Measurements from ENCODE around the gene RPL29. TPM values are rescaled to one million over a fixed set of nuclear protein-coding genes. Genes with fewer than 3 reads are reported as not detected.
A peak's percentile ranks its signal among the peaks of the same experiment; 100 is the strongest.
"Not testable (repeated sequence)": the region's sequence is repeated elsewhere in the genome, so short reads cannot be mapped to it uniquely, and the experiment has no call there.

Gene RPL29
- total RNA-seq, result 1,000 to 10,000 TPM; 1,051 to 1,273 TPM

DNA sequence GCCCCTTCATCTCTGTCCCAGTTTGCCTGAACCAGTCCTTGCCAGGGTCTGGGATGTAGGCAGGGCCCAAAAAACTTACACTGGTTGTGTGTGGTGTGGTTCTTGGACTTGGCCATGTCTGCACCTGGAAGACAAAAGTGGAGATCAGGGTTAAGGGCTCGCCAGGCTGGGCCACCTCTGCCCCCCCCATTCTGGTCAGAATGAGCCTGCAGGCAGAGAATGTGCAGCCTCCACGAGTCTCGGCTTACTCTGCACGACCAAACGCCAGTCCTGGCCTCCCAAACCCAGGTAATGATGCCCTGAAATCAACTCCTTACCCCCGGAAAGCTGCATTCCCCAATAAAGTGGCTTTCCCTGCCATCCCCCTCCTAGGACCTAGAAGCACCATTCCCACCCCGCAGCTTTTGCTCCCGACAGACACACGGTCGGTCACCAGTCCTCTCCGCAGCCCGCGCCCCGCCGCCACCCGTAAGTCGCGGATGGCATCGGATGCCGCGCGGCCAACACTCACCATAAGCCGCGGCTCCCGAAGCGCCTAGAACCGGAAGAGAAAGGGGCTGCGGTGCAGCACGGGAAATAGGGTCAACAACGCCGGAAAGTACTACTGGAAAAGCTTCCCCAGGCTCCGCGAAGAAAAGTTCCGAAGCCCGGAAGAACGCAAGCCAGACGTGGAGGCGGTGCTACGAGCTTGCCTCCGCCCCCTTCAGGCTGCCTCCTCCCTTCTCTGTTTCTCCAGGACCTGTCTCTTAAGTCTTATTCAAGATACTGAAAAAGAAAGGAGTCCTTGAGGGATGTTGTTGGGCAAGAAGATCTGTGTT is at the start of gene RPL29:
Gene RPL29, minus strand, starts transcription at position 550 of the 818 bp plus-strand sequence. Its CDS starts 434 bp downstream, at position 116.
- intact Hi-C loops (cut with DNase I), result no loop called here
- peaks cover 6% of the 10 kb centered on the region for H3K4me1 ChIP-seq

DNA sequence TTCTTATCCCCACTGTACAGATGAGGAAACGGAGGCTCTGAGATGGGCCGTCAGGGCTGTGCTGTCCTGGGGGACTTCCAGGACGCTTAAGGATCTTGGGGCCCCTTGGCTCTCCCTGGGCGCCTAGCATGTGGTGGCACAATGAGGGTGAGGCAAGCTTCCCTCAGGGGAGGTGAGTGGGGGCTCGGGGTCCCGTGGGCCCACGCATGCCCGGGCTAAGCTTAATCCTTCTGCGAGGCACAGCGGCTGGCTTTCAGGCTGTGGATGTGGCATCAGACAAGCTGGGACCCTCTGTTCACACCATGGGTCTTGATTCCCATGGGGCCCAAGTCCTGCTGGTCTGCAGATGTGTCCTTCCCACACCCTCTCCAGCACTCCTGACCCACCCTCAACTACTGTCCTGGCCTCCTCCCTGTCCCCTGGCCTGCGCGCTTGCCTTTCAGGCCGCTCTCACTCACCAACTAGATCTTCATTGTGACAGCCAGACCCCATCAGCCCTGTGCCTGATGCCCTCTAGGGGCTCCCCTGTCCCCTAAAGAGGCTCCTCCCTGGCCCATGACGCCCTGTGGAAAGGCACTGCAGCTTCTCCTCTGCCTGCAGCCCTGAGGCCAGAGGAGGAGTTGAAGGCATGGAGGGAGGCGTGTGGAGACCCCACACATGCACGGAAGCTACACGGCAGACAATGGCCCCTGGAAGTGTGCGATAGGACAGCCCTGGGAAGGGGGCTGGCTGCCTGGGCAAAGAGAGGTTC is 49.3 kb upstream of the RPL29 start:
- Histone ChIP-seq H3K4me3 (no peak overlapping the region), H3K9me3 (no peaks in the 10 kb centered on the region), H3K9ac (ENCODE audit: low read depth in 2 of 2, low read length in 2 of 2) (no peak overlapping the region), H3K27ac (no peak overlapping the region), H3K36me3 (no peaks in the 10 kb centered on the region), H3K4me1 (no peaks in the 10 kb centered on the region), H3K27me3 (no peaks in the 10 kb centered on the region)
- TF ChIP-seq, protein P1, sequence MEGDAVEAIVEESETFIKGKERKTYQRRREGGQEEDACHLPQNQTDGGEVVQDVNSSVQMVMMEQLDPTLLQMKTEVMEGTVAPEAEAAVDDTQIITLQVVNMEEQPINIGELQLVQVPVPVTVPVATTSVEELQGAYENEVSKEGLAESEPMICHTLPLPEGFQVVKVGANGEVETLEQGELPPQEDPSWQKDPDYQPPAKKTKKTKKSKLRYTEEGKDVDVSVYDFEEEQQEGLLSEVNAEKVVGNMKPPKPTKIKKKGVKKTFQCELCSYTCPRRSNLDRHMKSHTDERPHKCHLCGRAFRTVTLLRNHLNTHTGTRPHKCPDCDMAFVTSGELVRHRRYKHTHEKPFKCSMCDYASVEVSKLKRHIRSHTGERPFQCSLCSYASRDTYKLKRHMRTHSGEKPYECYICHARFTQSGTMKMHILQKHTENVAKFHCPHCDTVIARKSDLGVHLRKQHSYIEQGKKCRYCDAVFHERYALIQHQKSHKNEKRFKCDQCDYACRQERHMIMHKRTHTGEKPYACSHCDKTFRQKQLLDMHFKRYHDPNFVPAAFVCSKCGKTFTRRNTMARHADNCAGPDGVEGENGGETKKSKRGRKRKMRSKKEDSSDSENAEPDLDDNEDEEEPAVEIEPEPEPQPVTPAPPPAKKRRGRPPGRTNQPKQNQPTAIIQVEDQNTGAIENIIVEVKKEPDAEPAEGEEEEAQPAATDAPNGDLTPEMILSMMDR (IDR thresholded peaks at IDR 0.05), result no peak
- no peak for DNase-seq
- intact Hi-C loops (cut with DNase I), result no loop called here

More for the DNA sequence above, at the start of gene RPL29:
- peak within 1 kb of the TSS; percentile 99 for H3K9ac ChIP-seq (ENCODE audit: low read depth in 2 of 2, low read length in 2 of 2)
- TF ChIP-seq, protein P1 (IDR thresholded peaks at IDR 0.05), result no peak
- H3K27me3 ChIP-seq, result no peaks in the 10 kb centered on the region
- peak within 1 kb of the TSS; percentile 73 for H3K27ac ChIP-seq
- H3K9me3 ChIP-seq, result no peaks in the 10 kb centered on the region
- H3K4me3 ChIP-seq, result peak within 1 kb of the TSS; percentile 75
- H3K36me3 ChIP-seq, result peaks cover 9% of the 10 kb centered on the region
- DNase-seq, result peak; percentile 95

DNA sequence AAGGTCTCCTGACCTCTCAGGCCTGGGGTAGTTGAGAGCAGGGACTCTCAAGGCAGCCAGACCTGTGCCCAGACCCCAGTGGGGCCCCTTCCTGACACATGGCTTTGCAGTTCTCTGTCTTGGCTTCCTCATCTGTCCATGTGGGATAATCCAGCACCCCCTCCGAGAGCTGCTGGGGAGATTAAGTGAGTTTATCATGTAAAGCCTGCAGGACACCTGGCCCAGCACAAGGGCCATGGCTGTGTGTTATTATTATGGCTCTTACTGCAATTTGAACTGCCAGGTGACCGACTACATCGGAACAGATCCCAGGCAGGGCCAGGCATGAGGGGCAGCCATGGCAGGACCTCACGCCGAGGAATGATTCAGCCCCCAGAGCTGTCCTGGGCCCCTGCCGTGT is 48.1 kb upstream of the RPL29 start:
- Histone ChIP-seq H3K27me3 (no peaks in the 10 kb centered on the region), H3K4me1 (no peaks in the 10 kb centered on the region), H3K36me3 (no peaks in the 10 kb centered on the region), H3K9ac (ENCODE audit: low read depth in 2 of 2, low read length in 2 of 2) (no peak overlapping the region), H3K27ac (no peak overlapping the region), H3K4me3 (no peak overlapping the region), H3K9me3 (no peaks in the 10 kb centered on the region)
- TF ChIP-seq, protein P1 (IDR thresholded peaks at IDR 0.05), result no peak
- DNase-seq, result no peak
- intact Hi-C loops (cut with DNase I), result no loop called here

DNA sequence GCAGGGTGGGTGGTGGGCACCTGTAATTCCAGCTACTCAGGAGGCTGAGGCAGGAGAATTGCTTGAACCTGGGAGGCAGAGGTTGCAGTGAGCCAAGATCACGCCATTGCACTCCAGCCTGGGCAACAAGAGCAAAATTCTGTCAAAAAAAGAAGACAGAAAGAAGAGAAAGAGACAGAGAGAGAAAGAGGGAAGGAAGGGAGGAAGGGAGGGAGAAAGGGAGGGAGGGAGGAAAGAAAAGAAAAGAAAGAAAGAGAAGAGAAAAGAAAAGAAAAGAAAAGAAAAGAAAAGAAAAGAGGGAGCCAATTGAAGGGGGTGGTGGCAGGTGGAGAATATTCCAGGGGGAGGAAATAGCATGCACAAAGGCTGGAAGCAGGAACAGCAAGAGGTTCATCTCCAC is 47.3 kb upstream of the RPL29 start:
- H3K9me3 ChIP-seq; DNase-seq; H3K4me3 ChIP-seq; H3K27ac ChIP-seq; H3K27me3 ChIP-seq; H3K9ac ChIP-seq (ENCODE audit: low read depth in 2 of 2, low read length in 2 of 2); H3K36me3 ChIP-seq; H3K4me1 ChIP-seq; intact Hi-C loops (cut with DNase I): not testable (repeated sequence)

DNA sequence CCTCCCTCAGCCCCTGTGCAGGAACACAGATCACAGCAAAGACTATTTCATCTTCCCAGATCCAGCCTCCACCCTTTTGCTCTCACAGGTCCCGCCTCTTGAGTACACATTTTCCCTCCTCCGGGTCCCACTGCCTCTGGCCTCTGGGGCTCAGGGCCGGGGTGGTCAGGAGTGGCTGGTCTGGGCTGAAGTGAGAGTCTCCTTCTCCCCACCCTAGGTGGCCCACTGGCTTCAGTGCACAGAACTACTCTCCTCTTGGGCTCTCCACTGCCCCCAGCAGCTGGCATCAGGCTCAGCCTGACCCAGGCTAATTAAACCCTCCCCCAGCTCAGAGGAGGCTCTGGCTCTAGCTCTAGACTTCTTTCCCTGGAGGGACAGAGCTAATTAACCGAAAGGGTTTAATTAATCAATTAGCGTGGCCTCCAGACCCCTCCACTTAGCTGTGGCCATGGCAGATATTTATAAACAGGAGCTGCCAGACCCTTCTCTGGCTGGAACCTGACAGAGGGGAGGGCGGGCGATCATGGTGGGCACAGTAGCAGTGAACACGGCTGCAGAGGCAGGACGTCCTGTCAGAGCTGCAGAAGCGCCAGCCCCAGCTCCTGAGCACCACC is 45.5 kb upstream of the RPL29 start:
- Histone ChIP-seq H3K9ac (ENCODE audit: low read depth in 2 of 2, low read length in 2 of 2) (no peak overlapping the region), H3K4me3 (no peak overlapping the region), H3K9me3 (no peaks in the 10 kb centered on the region), H3K27me3 (no peaks in the 10 kb centered on the region), H3K27ac (no peak overlapping the region), H3K4me1 (no peaks in the 10 kb centered on the region), H3K36me3 (no peaks in the 10 kb centered on the region)
- DNase-seq, result no peak
- intact Hi-C loops (cut with DNase I), result no loop called here
- TF ChIP-seq, protein P1 (IDR thresholded peaks at IDR 0.05), result no peak

All from colonic mucosa (tissue), 4 donors.